ENCODE data around the gene LAPTM5. TPM values are rescaled to one million over a fixed set of nuclear protein-coding genes. Genes with fewer than 3 reads are reported as not detected.

LAPTM5 gene
- total RNA-seq, 1 experiment from 2014 or later, result 0.10 TPM

GRCh38 chr1:30787266-30787665 lies 29.7 kb upstream of the LAPTM5 start:
- DNase-seq (ENCODE audit: low spot score), result no peak

DNA sequence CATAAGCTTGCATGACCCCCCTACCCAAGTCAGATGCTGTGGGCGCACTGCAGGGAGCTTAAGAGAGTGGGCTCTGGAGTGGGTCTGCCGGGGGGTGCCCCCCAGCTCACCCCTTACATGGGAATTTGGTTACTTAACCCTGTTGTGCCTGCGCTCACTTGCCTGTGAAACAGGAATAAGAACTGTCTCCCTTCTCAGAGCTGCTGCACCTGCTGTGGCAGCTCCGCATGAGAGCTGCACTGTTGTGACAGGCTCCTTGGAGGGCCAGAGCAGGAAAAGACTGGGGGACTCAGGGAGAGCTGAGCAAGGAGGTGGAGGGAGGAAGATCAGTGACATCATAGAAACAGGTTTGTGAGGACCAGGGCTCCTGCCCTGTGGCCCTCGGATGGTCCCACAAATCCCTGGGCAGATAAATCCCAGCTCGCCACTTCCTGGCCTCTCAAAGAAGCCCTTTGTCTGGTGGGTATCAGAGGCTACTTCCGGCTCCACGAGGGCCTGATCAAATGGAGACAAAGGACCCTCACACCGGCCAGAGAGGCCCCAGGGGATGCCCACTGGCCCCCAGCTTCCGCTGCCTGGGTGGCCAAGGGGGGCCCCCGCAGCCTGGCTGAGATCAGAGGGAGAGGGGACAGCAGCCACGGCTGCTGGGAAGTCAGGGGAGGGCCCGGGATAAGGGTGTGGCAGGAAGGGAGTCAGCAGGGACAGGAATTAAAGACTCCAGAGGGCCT lies 28.9 kb upstream of the LAPTM5 start:
- DNase-seq (ENCODE audit: low spot score), result no peak

- no peak for DNase-seq (ENCODE audit: low spot score)
Measured at GRCh38 chr1:30785714-30786113, 28.1 kb upstream of the LAPTM5 start.

- no peak for DNase-seq (ENCODE audit: low spot score)
Measured at GRCh38 chr1:30785181-30785580, 27.6 kb upstream of the LAPTM5 start.

GRCh38 chr1:30783256-30783915 lies 25.8 kb upstream of the LAPTM5 start:
- DNase-seq (ENCODE audit: low spot score), result no peak

DNA sequence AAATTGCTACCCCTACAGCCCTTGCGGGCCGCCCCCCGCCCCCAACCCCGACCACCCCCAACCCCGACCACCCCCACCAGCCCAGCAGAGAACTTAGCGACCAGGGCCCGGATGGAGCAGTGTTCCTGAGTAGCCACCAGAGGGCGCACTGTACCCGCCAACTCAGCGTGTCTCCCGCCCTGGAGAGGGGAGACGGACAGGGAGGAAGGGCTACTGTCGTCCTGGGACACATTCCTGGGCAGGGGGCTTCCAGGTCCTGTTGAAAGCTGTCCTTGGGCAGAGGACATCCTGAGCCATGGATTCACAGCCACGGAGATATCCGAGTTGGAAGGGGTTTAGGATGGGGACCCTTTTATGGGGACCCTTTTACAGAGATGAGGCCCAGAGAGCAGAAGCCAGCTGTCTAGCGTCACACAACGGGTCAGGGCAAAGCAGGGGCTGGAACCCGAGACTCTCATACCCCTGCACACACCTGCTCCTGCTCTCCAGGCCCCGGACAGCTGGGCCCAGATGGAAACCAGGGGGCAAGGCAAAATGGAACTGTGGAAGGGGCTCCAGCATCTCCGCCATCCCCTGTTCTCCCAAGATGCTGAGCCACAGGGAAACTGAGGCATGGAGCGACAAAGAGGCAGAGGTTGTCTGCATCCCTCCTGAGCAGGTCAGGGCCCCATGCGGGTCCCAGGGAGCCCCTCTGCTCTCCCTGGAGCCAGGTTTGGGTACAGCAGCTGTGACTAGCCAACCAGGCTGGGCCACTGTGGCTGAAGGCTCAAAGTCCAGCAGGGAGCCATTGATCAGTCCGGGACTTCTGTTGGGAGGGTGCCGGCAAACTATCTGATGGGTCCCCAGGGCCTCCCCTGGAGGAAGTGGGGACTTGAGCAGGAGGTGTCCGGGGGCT lies 25.0 kb upstream of the LAPTM5 start:
- DNase-seq (ENCODE audit: low spot score), result peak; percentile 56

DNA sequence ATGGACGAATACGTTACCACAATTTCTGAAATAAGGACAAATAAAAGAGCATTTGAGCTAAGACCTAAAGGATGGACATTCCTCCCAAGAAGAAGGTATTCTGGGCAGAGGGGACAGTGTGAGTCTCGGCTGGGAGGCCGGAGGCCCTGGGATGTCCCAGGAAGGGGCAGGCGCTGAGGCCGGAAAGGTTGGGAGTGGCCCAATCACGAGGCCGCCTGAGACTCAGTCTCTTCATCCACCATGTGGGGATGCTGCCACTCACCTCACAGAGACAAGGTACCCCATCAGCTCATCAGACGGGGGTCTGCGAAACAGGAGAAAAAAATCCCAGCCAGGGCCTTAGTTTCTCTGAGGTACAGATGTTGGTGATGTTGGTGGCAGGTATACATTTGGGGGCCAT lies 24.3 kb upstream of the LAPTM5 start:
- no peak for DNase-seq (ENCODE audit: low spot score)

DNA sequence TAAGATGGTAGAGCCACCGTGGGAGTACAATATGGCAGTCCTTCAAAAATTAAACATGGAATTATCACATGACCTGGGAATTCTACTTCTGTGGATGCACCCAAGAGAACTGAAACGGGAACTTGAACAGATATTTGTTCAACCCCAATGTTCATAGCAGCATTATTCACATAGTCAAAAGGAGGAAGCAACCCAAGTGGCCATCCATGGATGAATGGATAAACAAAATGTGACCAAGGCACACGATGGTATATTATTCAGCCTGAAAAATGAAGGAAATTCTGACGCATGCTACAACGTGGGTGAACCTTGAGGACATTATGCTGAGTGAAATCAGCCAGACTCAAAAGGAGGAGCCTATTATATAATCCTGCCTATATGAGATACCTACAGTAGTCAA lies 22.8 kb upstream of the LAPTM5 start:
- DNase-seq (ENCODE audit: low spot score), result no peak

GRCh38 chr1:30779294-30780071 lies 21.9 kb upstream of the LAPTM5 start:
- DNase-seq (ENCODE audit: low spot score), result peak; percentile 47

DNA sequence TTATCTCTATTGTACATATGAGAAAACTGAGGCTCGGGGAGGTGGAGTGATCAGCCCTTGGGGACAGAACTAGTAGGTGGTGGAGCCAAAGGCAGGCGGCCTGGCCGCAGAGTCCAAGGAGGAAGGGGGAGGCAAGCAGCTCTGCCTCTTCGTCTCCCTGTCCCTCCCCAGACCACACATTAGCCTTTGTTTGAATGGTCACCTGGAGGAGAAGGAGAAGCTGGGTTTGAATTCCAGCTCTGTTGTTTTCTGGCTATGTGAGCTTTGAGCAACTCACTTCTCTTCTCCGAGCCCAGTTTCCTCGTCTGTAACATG lies 21.4 kb upstream of the LAPTM5 start:
- no peak for DNase-seq (ENCODE audit: low spot score)

DNA sequence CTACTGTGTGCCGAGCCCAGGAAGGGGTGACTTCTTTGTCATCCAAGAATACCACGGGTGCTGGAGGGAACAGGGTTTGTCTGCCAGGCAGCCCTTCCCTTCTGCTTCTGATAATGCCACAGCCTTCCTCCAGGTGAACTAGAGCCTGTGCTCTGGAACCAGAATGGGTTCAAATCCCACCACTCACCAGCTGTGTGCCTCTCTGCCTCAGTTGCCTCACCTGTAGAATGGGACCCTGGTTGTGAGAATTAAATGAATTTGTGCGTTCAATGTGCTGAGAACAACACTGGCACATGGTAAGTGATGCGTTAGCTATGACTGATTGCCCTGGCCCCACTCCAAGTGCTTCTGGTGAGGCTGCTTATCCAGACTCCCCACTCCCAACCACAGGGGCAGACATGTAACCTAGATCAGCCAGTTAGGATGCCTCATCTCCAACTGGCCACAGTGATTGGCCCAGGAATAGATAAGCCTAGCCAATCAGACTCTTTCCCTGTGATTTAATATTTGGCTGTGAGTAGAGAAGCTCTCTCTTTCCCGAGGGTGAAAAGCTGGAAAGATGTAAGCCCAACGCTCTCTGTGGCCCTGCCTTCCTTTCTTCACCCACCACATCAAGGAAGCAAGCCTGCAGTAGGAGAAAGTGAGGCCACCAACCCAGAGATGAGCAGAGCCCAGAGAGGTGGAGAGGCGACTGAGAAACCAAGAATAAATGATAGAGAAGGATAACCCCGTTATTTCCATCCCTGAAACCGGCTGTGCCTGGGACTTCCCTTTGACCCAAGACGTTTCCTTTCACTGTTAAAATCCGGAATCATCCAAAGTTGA lies 20.8 kb upstream of the LAPTM5 start:
- DNase-seq (ENCODE audit: low spot score), result peak; percentile 94

DNA sequence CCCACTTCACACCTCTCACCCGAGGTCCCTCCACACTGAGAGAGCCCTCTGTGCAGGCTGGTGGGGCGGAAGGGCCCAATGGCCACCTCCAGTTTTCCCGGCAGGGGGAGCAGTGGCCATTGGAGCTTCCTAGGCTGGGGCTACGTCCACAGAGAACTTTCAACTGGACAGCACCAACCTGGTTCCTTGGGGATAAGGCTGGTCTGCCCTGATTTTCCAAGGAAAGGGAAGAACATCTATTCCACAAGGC lies 20.3 kb upstream of the LAPTM5 start:
- no peak for DNase-seq (ENCODE audit: low spot score)

GRCh38 chr1:30777060-30777903 lies 19.7 kb upstream of the LAPTM5 start:
- no peak for DNase-seq (ENCODE audit: low spot score)

DNA sequence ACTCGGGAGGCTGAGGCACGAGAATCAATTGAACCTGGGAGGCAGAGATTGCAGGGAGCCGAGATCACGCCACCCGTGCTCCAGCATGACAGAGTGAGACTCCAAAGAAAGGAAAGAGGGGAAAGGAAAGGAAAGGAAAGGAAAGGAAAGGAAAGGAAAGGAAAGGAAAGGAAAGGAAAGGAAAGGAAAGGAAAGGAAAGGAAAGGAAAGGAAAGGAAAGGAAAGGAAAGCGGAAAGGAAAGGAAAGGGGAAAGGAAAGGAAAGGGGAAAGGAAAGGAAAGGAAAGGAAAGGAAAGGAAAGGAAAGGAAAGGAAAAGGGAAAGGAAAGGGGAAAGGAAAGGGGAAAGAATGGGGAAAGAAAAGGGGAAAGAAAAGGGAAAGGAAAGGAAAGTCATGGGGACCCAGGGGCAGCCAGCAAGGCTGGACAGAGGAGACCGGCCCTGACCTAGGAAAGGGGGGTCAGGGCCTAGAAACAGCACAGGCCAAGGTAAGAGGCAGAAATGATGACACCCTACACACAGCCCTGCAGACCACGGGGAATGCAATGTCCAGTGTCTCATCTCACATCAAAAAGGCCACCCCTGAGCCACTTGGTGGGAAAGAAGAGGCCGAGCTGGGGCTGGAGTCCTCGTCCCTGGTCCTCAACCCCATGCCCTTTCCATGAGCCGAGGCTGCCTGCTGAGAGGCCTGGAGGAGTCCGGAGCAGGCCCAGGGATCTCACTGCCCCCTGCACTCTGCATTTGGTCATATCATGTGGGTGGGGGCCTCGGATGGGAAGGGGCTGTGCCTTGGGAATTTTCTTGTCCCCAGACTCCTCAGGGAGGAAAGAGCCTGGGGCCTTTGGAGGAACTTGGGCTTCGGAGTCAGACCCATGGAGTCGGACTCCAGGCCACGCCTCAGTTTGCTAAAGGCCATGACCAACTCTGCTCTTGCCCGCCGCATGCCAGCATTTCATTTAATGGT lies 18.8 kb upstream of the LAPTM5 start:
- no peak for DNase-seq (ENCODE audit: low spot score)

DNA sequence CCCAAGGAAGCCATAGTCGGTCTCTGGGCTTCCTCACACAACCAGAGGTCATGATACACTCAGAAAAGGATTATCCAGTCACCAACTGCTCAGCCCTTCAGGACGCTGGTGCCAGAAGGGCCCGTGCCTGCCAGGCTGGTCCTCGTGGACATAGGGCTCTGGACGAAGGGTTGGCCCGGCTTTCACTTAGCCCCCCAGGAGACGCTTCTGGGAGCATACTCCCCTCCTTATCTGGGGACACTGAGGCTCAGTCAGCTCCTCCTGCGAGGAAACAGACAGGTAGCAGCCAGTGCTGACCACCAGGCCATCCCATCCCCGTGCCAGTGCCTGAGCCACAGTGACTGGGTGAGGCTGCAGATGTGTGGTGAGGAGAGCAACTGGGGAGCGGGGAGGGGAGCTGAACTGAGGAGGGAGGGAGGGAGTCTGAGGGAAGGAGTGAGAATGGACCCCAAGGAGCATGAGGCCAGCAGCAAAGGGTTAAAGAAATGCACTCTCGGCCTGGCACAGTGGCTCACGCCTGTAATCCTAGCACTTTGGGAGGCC lies 17.9 kb upstream of the LAPTM5 start:
- no peak for DNase-seq (ENCODE audit: low spot score)

DNA sequence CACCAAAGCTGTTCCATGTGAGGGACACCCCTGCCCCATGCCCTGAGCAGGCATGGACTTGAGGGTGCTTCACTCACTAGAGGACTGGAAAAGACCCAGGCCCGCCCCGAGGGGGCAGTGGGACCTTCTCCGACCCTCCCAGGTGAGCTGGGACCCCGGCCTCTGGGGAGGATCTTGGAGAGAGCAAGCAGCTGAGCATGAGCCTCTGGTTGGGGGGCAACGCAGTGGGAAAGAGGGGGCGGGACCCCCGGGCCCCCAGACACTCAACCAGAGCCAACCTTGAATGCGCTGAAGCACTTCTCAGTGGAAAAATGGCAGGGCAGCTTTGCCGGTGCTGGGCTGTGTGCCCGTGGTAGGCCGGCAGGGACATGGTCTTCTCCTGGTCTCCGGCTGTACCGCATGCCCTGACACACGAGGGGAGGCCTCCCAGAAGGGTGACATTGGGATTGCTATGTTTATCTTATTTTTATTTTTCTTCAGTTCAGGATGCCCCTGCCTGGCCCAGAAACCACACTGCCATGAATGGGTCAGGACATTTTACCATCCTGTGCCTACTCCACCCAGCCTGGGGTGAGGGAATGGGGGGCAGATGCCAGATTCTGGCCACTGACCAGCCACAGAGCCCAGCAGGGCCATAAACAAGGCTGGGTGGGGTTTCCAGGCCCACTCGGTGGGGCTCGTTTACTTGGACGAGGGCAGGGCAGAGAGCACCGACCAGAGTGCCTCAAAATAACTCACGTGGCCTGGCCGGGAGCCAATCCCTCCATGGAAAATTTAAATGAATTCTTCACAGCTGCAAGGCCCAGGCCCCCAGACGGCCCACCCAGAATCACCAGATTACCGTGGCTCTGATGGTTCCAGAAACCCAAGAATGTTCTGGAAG lies 17.2 kb upstream of the LAPTM5 start:
- DNase-seq (ENCODE audit: low spot score), result no peak

- DNase-seq (ENCODE audit: low spot score), result no peak
Measured at GRCh38 chr1:30773722-30774358, 16.3 kb upstream of the LAPTM5 start.
